Kidney tubule cell (primary cell): ENCODE results near the gene DYNLT1.
"Not testable (repeated sequence)": the region's sequence is repeated elsewhere in the genome, so short reads cannot be mapped to it uniquely, and the experiment has no call there.

Source experiments
- DNase-seq: peaks from one replicate; pipeline ENCODE4 v3.0.0-alpha.2; 2018; ENCODE audit warnings: low spot score

The DYNLT1 gene

DNA sequence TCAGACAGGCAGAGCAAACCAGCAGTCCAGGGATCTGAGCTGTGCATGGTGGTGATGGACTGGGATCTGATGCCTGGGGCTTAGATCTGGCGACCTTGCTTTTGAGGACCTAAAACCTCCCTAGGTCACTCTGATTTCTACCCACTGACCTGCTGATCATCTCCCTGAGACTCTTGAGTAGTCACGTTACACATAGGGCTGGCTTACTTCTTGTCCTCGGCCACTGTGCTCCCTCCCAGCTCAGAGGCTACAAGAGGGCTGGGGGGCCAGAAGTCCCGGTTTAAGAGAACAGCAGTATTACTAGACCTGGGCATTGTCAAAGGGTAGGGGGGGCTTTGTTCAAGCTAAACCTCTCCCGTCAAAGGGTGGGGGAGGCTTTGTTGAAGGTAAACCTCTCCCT is 5.5 kb downstream of the DYNLT1 start:
- no peak for DNase-seq

DNA sequence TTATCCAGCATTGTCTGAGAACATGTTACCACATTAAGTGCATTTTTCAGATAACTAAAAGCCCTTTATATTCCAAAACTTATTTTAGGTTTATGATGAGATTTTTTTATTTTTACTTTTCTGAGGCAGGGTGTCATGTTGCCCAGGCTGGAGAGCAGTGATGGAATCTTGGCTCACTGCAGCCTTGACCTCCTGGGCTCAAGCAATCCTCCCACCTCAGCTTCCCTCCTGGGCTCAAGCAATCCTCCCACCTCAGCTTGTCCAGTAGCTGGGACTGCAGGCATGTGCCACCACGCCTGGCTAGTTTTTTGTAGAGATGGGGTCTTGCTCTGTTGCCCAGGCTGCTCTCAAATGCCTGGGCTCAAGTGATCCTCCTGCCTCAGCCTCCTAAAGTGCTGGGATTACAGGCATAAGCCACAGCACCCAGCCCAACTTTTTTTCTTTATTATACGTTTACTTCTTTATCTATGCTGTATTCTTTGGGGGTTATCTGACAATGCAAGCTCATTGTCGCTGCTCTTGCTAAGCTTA is 6.2 kb downstream of the DYNLT1 start:
- DNase-seq = no peak

DNA sequence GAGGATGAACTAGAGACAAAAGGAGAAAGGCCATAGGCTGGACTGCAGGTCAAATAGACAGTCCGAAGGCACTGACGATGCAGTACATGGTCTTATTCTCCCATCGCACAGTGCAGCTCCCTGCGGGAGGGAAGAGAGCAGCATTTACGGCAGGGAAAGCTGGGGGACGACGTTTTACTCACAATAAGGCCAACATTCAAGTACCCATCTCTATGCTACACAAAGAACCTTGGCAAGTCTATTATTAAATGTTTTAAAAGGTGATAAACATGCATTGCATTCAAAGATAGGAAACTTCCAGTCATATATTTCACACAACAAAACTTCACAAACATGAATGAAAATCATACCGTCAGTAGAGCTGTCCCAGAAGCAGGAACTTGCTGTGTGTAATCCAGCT is 7.8 kb downstream of the DYNLT1 start:
- no peak for DNase-seq

DNA sequence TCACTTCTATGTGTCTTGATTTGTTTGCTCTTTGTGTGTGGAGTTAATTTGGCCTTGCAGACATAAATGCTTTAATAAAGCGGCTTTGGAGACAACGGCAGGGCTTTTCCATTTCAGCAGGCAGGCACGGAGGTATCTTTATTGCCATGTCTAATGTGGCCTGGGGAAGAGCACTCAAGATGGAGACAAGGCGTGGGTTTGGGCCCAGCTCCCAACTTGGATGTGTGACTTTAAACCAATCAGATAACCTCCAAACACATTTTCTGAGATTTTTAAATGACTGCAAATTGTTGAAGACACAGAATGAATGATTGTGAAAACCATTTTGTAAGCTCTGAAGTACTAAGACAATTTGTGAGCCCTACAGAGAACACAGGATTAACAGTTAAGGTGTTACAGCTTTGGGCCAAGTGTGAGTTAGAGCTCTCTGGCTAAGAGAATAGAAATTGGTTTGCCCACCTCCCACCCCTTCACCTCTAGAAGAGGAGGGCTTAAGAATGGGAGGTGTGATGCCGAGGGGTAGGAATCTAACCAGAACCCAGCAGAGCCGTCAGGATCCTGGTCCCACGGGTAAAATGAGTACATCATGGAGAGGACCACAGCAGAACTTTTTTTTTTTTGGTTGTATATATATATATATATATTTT is 9.0 kb downstream of the DYNLT1 start:
- no peak for DNase-seq

DNA sequence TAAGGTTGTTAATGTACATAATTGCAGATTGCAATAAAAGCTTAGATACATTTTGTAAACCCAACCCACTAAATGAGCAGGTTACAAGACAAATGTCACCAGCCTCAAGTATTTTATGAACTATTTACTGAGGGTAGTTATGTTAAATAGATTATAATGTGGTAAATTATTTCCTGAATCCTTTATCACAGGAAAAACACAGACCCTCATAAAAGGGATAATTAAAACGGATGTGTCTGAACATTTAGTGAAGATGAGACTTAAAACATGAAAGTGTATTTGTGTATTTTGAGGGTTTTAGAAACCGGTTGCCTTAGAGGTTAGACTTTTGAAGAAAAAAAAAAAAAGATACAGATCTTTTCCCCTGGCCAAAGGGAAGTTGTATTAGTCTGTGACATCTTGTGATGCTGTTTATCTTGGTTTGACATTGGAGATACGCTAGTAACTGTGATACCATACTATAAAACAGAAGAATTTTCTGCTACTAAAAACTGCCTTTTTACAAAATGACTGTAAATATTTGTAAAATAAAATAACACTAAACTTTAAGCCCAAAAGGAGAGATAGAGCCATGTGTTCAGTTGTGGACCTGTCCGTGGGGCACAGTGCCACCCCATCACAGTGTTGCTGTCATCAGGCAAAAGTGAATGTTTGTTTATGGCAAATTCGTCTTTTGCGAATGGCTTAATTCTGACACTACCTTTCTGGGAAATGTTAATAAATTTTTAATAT is 9.7 kb downstream of the DYNLT1 start:
- no peak for DNase-seq

DNA sequence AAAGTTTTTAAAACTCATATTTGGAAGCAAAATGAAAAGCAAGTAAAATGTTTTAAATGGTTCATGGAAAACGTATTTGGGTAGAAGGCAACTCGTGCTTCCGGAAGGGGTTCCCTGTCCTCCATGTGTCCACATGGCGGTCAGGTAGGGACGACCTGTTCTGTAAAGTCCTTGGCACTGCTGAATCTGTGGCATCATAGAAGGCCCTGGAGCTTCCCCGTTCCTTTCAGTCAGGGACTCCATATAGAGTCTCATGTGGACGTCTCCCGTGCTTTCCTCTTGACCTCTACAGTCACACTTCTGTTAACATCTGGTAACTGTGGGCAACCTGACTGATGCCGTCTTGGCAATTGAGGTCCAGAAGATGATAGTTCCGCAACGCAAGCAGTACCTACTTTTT is 11.4 kb downstream of the DYNLT1 start:
- DNase-seq = no peak

DNA sequence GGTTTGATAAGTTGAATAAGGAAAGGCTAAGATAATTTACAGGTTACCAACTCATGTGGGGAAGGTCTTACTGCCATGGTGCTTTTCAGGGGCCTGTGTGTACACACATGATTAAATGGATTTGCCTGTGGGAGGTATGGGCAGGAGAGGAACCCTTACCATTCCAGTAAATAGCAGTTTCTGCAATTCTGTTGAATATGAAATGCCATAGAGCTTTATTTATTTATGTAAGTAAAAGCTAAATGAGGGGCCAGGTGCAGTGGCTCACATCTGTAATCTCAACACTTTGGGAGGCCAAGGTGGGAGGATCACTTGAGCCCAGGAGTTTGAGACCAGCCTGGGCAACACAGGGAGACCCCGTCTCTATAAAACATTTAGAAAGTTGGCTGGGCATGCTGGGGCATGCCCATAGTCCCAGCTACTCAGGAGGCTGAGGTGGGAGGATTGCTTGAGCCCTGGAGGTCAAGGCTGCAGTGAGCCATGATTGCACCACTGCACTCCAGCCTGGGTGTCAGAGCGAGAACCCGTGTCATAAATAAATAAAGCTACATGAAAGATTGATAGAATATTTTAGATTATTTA is 11.9 kb downstream of the DYNLT1 start:
- DNase-seq = not testable (repeated sequence)

DNA sequence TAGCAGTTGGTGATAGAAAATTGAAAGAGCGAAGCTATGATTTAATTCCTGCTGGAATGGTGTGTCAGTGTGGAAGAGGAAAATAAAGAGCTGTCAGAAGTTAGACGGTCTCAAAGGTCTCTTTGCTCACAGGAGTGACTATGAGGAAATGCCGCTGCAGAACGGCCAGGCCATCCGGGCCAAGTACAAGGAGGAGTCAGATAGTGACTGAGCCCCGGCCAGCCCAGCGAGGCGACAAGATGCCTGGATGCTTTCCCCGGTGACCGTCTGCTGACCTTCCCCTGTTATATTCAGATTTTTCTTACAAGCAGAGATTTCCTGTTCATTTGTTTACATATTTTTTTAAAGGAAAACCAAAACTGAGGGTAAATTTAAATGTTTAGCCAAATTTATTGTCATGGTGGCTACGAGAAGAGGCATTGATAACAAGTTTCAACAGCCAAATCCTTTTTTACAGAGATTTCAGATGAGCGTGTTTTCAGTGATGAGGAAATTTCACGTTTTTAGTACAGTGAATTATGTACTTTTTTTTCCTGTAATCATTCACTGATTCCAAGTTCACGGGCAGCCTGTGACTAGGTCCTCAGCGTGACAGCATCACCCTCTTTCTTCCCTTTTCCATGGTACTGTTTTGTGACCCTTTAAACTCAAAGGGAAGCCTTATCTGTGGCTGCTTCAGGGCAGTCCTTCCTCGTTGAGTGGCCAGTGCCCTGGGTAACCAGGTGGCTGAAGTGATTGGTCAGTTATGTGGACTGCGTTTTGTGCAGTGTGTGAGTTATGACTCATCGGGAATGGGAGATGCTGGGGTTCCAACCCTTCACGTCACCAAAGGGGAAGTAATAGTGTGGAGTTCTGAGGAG is 12.6 kb downstream of the DYNLT1 start:
- DNase-seq = peak; percentile 89

DNA sequence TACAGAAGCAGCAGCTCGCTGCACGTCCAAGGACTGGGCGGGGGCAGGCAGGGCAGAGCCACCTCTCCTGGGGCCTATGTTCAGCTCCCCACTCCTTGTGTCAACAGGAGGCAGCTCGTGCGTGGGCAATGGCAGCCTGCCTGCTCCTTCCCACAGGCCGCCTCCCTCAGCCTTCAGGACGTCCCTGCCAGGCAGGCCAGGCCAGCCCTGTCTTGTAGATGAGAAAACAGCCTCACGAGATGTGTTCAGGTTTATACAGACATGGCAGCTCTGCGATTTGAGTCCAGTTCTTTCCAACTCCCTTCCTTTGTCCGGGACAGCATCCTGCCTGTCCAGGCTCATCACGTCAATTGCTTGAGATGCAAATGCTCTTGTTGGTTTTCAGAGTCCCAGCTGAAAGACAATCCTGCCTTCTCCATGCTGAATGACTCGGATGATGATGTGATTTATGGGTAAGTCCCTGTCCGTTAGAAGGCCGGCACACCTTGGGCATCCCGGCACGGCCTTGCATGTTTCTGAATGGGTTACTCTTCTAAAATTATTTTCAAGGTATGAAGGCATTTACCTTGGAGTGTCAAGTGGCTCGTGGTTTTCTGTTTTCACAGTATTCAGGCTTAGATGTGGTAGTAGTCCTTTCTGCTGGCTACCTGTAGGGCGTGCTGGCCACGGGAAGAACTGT is 13.5 kb downstream of the DYNLT1 start:
- no peak for DNase-seq

DNA sequence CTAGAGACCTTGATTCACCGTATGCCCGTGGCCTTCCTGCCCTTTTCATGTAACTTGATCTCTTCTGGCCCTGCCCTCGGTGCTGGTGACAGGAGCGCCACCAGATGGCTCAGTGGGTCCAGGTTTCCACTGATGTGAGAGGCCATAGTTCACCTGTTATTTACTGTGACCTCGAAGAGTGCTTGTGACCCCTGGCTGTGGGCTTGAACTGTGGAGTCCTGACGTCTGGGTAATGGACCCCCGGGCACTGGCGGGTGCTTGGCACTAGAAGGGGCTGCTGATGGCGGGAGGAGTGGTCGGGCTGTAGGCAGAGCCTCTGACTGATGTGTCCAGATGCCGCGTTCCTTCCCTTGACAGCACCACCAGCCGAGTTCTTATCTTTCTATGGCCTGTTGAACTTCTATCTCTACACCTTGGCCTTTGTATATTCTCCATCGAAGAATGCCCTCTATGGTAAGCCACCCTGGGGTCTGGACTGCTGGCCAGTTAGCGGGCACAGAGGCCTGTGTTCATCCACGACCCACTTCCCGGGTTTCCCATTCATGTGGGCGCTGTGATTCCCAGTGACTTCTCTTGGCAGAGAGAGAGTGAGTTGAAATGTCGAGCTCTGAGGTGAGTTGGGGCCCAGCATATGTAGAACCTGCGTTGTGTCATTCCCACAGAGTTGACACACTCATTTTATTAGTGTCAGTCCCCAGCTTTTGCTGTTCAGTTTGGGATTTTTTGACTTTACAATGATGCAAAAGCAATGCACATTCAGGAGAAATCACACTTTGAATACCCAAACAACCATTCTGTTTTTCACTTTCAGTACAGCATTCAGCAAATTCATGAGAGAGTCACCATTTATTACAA is 14.9 kb downstream of the DYNLT1 start:
- DNase-seq = peak; percentile 21

DNA sequence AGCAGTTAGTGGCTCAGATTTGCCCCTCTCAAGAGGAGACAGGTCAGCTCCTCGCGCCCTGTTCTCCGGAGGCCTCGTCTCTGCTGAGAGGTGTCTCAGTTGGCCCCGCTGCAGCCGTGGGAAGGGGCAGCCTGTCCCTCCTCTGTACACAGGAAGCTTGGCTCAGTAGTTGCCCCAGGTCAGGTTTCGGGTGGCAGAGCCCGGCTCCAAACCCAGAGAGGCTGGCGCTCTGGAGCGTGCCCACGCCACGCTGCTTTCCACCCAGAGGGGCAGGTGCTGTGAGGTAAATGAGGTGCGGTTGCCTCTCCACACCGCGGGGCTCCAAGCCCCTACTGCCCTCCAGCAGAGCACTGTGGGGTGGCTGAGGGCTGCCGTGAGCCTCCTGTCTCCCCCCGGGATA is 16.0 kb downstream of the DYNLT1 start:
- no peak for DNase-seq

DNA sequence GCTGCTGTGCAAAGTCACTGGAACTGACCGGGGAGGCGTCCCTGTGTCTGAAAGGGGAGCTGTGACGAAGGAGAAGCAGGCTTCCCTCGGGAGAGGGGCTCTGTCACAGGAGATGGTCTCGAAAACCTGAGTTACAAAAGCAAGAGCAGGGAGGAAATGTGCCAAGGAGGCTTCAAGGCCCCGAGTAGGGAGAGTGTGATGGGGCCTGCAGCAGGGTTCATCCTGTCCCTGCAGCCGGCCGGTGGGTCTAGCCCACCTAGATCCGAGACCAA is 16.7 kb downstream of the DYNLT1 start:
- no peak for DNase-seq

DNA sequence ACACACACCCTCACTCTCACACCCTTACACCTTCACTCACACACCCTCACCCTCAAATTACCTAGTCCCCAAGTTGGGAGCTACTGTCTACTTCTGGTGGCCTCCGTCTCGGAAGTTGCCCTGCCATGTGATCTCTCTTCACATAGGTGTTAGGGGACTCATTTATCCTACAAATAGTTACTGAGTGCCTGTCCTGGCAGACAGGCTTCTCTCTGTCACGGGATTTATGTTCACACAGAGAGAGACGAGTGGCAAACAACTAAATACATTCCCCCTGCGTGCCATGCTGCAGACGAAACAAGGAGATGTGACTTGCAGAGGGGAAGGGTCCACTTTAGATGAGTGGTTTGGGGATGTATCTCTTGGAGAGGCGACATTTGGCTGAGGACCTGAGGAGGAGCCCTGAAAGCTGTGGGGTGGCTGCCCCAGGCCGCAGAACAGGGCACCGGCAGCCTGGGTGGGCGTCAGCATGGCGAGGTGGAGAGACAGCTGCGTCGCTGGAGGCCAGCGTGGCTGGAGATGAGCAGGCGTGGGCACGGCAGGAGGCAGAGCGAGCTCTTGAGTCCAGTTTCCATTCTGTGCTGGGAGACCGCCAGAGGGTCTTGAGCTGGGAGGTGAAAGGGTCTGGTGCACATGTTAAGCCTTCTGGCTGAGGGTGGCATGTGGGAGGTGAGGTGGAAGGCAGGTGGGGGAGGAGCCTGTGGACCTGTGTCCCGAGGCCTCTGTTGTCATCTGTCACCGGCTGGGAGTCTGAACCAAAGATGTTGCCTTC is 17.2 kb downstream of the DYNLT1 start:
- DNase-seq = no peak

DNA sequence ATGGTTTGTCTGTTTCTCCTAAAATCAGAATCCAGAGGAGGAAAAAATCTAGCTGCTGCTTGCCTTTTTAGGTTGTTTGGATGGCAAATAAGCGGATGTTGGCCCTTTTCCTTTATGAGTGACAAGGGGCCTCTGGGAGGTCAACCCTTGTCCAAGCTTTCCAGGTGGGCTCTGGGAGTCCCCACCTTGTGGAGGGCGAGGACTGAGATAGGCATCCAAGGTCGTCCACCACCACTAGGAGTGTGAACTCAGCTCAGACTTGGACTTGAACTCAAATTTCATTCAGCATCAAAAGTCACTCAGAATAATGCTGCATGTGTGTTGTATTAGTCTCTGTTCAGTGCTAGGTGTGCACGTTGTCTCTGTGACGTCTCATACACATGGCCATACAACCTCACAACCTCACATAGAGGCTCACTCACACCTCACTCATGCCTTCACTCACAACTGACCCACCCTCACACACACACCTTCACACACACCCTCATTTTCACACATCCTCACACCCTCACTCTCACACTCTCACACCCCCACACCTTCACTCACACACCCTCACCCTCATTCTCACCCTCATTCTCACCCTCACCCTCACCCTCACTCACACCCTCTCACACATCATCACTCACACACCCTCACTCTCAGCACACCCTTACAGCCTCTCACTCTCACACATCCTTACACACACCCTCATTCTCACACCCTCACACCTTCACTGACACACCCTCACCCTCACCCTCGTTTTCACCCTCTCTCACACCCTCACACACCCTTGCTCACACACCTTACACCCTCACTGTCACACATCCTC is 18.0 kb downstream of the DYNLT1 start:
- DNase-seq = no peak

DNA sequence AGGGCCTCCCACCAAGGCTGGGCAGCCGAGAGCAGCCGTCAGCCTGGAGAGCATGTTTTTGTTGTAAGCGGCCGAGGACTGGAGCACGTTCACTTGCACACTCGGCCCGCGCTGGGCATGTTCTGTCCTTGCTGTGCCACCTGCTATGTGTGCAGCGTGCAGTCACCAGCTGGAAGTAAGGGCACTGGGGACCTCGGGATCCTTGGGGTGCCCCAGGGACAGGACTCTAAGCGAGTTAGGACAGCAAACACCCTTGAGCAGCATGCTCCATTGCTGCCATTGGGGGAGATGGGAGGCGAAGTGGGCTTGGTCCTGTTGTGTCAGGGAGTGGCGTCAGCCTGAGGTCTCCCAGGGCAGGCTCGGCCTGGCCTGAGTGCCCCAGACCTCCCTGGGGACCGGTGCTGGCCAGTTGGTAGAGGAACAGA is 18.6 kb downstream of the DYNLT1 start:
- DNase-seq = no peak

DNA sequence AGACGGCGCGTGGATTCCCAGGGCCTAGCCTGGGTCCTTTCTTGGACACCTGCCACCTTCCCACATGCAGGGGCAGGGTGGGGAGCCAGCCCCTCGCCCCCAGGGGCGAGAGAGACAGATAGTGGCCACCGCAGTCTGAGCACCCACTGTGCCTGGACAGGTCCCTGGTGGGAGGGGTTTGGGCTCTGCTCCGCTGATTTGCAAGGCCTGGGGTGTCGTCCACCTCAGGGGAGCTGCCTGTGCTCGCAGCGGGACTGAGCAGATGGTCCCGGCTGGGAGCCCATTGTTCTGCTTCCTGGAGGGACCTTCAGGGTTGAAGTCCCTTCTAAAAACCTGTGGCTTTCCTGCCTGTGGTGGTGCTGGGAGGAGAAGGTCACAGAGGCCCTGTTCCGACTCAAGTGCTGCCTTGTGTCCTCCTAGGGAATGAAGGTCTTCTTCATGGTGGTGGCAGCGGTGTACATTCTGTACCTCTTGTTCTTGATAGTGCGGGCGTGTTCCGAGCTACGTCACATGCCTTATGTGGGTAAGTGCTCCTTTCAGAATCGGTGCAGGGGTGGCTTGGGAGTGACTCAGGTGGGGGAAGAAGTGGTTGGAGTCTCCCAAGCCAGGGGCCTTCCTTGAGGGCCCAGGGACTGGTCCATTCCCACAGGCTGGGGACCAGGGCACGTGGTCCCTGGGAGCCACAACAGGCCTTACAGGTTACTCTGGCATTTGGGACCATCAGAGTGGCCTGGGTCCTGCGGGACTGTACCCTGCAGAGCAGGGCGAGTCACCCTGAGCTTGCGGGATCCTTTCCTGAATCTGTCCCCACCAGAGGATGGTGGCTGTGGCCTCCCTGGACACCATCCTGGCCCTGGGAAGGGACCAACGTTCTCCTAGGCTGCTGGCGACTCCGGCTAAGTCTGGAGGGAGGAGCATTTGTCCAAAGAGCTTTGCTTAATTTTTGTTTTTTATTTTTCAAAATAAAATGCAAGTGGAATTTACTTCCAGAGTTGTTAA is 19.6 kb downstream of the DYNLT1 start:
- no peak for DNase-seq

DNA sequence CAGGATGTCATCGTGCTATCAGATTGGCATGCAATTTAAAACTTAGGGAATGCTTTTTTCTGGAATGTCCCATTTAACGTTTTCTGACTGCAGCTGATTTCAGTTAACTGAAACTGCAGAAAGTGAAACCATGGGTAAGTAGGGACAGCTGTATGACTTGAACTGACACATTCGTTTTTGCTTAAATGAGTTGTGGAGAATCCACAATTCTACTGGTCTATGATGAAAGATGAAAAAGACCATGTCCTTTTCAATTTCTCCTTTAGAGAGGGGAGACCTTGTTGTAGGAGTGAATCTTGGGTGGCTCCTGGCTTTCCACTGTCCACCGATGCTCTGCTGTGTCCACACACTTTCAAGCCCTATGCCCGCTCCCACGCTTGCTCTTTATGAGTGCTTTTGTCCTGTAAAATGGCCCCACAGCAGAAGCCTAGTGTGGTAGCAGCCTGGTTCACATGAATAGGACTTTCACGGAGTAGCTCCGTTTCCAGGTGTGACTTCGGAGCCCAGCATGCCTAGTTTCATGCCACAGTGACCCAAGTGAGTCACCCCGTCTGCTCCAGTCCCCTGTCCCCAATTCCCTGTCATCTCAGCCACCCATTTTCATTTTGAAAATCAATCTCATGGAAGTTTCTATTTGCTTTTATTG is 21.9 kb downstream of the DYNLT1 start:
- DNase-seq = no peak
